ENCODE measurements around the gene FBLN7.

FBLN7 gene

DNA sequence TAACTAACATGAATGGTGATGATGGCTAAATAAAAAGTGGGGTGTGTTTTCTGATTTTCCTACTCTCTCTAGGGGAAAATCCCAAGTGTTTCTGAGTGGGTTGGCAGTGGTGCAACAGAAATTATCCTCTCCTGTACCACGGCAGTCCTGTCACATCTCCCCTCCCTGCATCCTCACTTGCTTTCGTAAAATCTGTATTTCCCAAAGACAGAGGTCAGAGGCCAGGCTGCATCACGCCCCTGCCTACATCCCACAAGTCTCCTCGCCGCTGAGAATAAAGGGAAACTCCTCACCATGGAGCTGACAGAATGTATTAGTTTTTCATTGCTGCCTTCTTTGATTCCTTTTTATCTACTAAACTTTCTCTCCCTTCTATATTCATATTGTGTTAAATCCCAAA lies 13.1 kb downstream of the FBLN7 start:
- no peak for DNase-seq
- TF ChIP-seq, protein P1, sequence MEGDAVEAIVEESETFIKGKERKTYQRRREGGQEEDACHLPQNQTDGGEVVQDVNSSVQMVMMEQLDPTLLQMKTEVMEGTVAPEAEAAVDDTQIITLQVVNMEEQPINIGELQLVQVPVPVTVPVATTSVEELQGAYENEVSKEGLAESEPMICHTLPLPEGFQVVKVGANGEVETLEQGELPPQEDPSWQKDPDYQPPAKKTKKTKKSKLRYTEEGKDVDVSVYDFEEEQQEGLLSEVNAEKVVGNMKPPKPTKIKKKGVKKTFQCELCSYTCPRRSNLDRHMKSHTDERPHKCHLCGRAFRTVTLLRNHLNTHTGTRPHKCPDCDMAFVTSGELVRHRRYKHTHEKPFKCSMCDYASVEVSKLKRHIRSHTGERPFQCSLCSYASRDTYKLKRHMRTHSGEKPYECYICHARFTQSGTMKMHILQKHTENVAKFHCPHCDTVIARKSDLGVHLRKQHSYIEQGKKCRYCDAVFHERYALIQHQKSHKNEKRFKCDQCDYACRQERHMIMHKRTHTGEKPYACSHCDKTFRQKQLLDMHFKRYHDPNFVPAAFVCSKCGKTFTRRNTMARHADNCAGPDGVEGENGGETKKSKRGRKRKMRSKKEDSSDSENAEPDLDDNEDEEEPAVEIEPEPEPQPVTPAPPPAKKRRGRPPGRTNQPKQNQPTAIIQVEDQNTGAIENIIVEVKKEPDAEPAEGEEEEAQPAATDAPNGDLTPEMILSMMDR (IDR thresholded peaks at IDR 0.05; ENCODE audit: low read depth, low read length), result no peak
- H3K4me3 ChIP-seq (ENCODE audit: low read depth, low read length), result no peak overlapping the region
- no peaks in the 10 kb centered on the region for H3K4me1 ChIP-seq
- H3K36me3 ChIP-seq, result no peaks in the 10 kb centered on the region
- H3K9me3 ChIP-seq, result no peaks in the 10 kb centered on the region
- H3K27me3 ChIP-seq, result no peaks in the 10 kb centered on the region

DNA sequence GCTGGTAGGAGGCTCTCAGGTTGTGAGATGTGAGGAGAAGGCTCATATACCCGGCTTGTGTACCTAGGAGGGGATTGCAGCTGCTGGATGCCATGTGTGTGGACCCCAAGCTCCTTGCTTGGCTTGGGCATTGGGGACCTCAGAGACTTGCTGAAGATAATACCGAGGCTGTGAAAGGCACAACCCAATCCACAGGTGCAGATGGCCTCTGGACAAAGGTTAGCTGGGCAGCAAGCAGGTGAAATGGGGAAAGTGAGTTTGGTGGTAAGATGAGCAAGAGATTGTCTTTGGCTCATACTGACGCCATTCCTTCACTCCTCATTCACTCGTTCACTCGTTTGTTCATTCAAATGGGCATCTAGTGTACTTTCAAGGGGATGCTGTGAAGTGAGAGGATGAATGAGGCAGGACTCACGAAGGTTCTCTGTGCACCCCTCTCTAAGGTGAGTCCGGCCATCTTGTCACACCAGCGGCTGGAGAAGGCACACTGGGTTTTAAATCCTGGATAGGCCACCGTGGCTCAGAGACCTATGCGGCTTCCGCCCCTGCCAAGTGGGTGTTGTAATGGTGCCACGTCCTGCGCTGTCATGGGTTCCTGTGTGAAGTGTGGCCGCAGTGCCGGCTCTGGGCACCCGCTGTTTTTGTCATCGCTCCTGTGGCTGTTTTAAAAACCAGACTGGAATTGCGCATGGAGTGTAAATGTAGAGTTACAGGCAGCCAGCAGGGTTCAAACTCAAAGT lies 13.7 kb downstream of the FBLN7 start:
- Histone ChIP-seq H3K36me3 (no peaks in the 10 kb centered on the region), H3K4me3 (ENCODE audit: low read depth, low read length) (no peak overlapping the region), H3K27me3 (no peaks in the 10 kb centered on the region), H3K4me1 (no peaks in the 10 kb centered on the region), H3K9me3 (no peaks in the 10 kb centered on the region)
- no peak for DNase-seq
- TF ChIP-seq, protein P1 (IDR thresholded peaks at IDR 0.05; ENCODE audit: low read depth, low read length), result no peak

DNA sequence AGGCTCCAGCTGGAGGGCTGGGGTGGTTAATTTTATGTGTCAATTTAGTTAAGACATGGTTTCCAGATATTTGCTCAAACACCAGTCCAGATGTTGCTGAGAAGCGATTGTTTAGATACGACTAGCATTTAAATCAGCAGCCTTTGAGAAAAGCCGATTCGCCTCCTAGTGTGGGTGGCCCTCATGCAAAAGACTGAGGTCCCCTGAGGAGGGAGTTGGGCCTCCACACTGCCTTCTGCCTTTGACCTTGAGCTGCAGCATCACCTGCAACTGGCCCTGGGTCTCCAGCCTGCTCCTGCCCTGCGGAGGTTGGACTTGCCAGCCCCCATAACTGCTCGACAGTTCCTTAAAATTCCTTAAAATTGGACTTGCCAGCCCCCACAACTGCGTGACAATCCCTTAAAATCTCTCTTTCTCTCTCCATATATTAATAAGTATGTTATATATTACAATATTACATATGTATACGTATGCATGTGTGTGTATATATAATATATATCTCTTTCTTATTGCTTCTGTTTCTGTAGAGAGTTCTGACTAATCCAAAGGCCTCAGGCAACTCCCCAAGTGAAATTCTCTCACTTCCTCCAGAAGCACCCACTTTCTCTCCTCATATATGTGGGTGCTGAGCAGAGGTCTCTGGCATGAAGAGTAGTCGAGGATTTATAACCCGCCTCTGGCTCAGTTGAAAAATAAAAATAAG lies 14.4 kb downstream of the FBLN7 start:
- no peaks in the 10 kb centered on the region for H3K4me1 ChIP-seq
- no peaks in the 10 kb centered on the region for H3K36me3 ChIP-seq
- TF ChIP-seq, protein P1 (IDR thresholded peaks at IDR 0.05; ENCODE audit: low read depth, low read length), result no peak
- no peaks in the 10 kb centered on the region for H3K27me3 ChIP-seq
- no peak overlapping the region for H3K4me3 ChIP-seq (ENCODE audit: low read depth, low read length)
- no peaks in the 10 kb centered on the region for H3K9me3 ChIP-seq
- DNase-seq, result no peak

DNA sequence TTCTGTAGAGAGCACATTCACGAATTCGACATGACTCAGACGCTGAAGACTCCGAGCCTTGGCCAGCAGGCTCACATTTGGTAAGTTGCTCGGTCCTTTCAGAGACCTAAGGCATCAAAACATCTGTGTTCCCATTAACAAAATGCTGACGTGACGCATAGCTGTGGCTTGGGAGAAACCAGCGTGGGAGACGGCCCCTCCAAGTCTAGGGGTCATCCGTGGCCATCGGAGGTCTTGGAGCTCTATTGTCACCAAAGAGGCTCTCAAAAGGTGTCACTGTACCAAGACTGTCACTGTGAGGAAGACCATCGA lies 14.9 kb downstream of the FBLN7 start:
- DNase-seq, result no peak
- Histone ChIP-seq H3K9me3 (no peaks in the 10 kb centered on the region), H3K4me1 (no peaks in the 10 kb centered on the region), H3K4me3 (ENCODE audit: low read depth, low read length) (no peak overlapping the region), H3K36me3 (no peaks in the 10 kb centered on the region), H3K27me3 (no peaks in the 10 kb centered on the region)
- TF ChIP-seq, protein P1 (IDR thresholded peaks at IDR 0.05; ENCODE audit: low read depth, low read length), result no peak

DNA sequence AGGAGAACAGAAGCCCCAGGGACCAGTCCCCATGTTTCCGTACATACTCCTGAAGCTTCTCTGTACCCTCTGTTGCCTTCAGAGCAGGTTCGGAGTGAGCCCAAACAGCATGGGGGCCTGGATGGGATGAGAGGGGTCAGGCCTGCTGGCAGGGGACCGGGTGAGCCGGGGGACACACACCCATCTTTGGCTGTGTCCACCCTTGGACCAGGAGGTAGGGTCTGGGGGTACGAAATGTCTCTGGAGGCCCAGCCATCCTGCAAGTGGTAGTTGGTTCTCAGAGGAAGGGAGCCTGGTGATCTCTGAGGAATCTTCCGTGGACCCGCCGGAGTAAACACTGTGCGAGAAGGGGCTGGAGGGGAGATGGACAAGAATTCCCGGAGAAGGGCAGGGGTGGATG lies 15.3 kb downstream of the FBLN7 start:
- Histone ChIP-seq H3K4me1 (no peaks in the 10 kb centered on the region), H3K36me3 (no peaks in the 10 kb centered on the region), H3K9me3 (no peaks in the 10 kb centered on the region), H3K4me3 (ENCODE audit: low read depth, low read length) (no peak overlapping the region), H3K27me3 (no peaks in the 10 kb centered on the region)
- TF ChIP-seq, protein P1 (IDR thresholded peaks at IDR 0.05; ENCODE audit: low read depth, low read length), result no peak
- DNase-seq, result no peak
